ENCODE results near the gene THOC6. TPM values are rescaled to one million over a fixed set of nuclear protein-coding genes. Genes with fewer than 3 reads are reported as not detected.

Gene THOC6
- total RNA-seq, 1 donor from 2014 or later = 59.1 TPM

DNA sequence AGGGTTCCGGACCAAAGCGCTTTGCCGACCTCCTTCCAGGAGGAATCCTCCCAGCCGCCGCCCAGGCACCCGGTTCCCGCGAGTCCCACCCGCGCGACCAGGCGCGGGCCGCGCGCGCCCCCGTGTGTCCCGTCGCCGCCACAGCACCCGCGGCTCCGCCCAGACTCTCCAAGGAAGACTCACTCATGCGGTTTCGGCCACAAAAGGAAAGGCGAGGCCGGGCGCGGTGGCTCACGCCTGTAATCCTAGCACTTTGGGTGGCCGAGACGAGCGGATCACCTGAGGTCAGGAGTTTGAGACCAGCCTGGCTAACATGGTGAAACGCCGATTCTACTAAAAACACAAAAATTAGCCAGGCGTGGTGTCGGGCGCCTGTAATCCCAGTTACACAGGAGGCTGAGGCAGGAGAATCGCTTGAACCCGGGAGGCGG, 40.1 kb upstream of the THOC6 start:
- Mint-ChIP-seq H3K36me3 (ENCODE audit: low read depth) (peaks cover 3% of the 10 kb centered on the region), H3K27ac (no peak overlapping the region), H3K27me3 (ENCODE audit: low read depth) (no peaks in the 10 kb centered on the region), H3K4me1 (ENCODE audit: low read depth) (peaks cover 9% of the 10 kb centered on the region), H3K4me3 (ENCODE audit: low read depth) (peak overlapping the region; percentile 26), H3K9me3 (no peaks in the 10 kb centered on the region)
- intact Hi-C loops (cut with micrococcal nuclease) = loop anchor here (2.0 to 5.0 kb wide), 2 partner anchors 15 to 39 kb away; partner anchors contain the start of genes HCFC1R1, PAQR4, THOC6 and TNFRSF12A
- peak; percentile 60 for DNase-seq (ENCODE audit: low spot score)

DNA sequence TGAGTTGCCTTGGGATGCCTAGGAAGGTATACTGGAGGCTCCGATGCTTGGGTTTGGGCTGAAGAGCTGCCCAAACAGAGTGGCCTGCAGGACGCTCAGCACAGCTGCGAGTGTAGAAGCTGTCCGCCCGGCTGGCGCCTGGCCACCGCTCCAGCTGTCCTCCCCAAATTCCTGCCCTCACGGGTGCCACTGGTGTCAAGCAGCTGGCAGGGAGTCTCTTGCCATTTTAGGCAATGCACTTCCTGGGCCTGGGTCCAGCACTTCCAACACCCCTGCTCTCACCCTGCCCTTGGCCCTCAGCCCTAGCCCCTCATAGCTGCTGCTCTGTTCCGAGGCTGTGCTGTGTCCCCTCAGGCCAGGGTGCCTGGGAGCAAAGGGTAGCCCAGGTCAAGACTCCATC, 38.4 kb upstream of the THOC6 start:
- no peak overlapping the region for H3K4me3 Mint-ChIP-seq (ENCODE audit: low read depth)
- peaks cover 2% of the 10 kb centered on the region for H3K27me3 Mint-ChIP-seq (ENCODE audit: low read depth)
- H3K9me3 Mint-ChIP-seq = no peaks in the 10 kb centered on the region
- no peak overlapping the region for H3K27ac Mint-ChIP-seq
- no peaks in the 10 kb centered on the region for H3K36me3 Mint-ChIP-seq (ENCODE audit: low read depth)
- DNase-seq (ENCODE audit: low spot score) = no peak
- H3K4me1 Mint-ChIP-seq (ENCODE audit: low read depth) = peaks cover 9% of the 10 kb centered on the region
- intact Hi-C loops (cut with micrococcal nuclease) = no loop called here

DNA sequence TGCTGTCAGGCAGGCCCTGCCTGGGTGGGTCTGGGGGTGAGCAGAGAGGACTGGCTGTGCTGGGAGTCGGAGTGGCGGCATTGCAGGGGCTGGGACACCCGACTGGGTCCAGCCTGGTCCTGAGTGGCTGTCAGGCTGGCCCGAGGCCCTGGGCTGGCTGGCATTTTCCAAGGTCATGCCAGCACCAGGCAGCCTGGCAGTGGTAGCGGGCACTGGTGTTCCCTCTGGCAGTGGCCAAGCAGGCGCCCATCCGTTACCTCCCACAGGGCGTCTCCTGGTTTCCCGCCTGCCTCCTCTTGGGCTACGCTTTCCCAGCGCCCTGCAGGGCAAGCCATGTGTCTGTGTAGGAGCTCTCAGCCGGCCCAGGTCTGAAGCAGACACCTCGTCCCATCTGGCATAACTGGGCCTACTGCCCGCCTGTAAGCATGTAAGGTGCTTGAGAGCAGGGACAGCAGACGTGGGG, 37.9 kb upstream of the THOC6 start:
- Mint-ChIP-seq H3K36me3 (ENCODE audit: low read depth) (no peaks in the 10 kb centered on the region), H3K27me3 (ENCODE audit: low read depth) (peaks cover 2% of the 10 kb centered on the region), H3K4me3 (ENCODE audit: low read depth) (no peak overlapping the region), H3K4me1 (ENCODE audit: low read depth) (peaks cover 9% of the 10 kb centered on the region), H3K9me3 (no peaks in the 10 kb centered on the region), H3K27ac (no peak overlapping the region)
- no peak for DNase-seq (ENCODE audit: low spot score)
- intact Hi-C loops (cut with micrococcal nuclease) = no loop called here

DNA sequence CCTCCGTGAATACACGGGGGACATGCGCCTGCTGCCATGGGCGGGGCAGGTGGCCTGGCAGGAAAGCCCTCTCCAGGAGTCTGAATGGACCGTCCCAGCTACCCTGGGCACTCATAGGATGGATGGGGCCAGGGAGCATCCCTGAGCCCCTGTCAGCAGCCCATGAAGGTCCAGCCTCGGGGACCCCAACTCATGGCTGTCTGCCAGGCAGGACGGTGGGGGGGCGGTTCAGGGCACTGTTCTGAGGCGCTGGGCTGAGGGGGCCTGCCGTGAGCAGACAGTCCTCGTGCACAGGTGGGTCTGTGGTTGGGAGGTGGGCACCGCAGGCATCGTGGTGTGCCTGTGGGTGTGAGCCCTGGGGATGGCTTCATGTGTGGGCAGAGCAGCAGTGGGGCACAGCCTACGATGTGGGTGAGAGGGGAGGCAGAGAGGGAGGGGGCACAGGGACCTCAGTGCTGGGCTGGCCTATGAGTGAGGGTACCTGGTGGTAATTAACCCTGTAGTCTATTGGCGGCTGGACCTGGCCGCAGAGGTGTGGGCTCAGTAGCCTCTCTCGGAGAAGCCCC, 37.1 kb upstream of the THOC6 start:
- H3K9me3 Mint-ChIP-seq = no peaks in the 10 kb centered on the region
- peaks cover 2% of the 10 kb centered on the region for H3K27me3 Mint-ChIP-seq (ENCODE audit: low read depth)
- no peak for DNase-seq (ENCODE audit: low spot score)

DNA sequence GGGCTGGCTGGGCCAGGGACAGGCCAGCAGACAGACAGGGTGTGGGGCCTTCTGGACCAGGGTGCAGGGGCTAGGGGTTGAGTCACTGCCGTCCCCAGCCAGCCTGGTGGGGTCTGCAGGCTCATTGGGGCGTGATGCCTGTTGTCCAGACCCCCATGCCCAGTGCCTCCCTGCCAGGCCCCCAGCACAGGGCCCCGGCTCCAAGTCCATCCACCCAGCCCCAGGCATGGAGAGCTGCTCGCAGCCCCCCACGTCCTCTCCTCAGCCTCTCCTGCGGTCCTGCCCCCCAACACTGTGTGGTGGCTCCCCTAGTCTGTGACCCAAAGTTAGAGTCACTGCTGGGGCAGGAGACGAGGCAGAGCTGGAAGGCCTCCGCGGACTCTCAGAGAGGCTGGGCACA, 36.5 kb upstream of the THOC6 start:
- Mint-ChIP-seq H3K27me3 (ENCODE audit: low read depth) (peaks cover 2% of the 10 kb centered on the region), H3K36me3 (ENCODE audit: low read depth) (no peaks in the 10 kb centered on the region), H3K27ac (no peak overlapping the region), H3K9me3 (no peaks in the 10 kb centered on the region), H3K4me3 (ENCODE audit: low read depth) (no peak overlapping the region), H3K4me1 (ENCODE audit: low read depth) (peaks cover 1% of the 10 kb centered on the region)
- intact Hi-C loops (cut with micrococcal nuclease) = no loop called here
- no peak for DNase-seq (ENCODE audit: low spot score)

More for the DNA sequence above, 37.1 kb upstream of the THOC6 start:
- H3K4me1 Mint-ChIP-seq (ENCODE audit: low read depth) = peaks cover 5% of the 10 kb centered on the region
- no peak overlapping the region for H3K4me3 Mint-ChIP-seq (ENCODE audit: low read depth)
- intact Hi-C loops (cut with micrococcal nuclease) = no loop called here
- no peaks in the 10 kb centered on the region for H3K36me3 Mint-ChIP-seq (ENCODE audit: low read depth)
- H3K27ac Mint-ChIP-seq = no peak overlapping the region

DNA sequence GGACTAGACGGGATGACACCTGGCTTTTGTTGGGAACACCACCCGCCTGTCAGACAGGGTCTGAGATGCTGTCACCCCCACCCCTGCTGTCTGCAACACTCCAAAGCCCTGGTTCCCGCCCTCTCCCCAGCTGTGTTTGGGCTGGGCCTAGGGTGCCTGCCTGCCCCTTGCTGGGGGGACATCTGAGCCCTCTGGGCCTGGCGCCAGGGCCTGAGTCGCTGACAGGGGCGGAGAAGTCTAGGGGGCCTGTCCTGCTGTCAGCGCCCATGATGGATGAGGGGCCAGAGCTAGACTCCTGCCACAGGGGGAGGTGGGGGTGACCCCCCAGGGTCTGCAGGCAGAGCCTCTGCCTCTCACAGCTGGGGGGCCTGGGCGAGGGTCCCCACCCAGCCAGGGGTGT, 36.0 kb upstream of the THOC6 start:
- Mint-ChIP-seq H3K4me3 (ENCODE audit: low read depth) (no peak overlapping the region), H3K9me3 (no peaks in the 10 kb centered on the region), H3K36me3 (ENCODE audit: low read depth) (no peaks in the 10 kb centered on the region), H3K27me3 (ENCODE audit: low read depth) (peaks cover 2% of the 10 kb centered on the region), H3K27ac (no peak overlapping the region), H3K4me1 (ENCODE audit: low read depth) (no peaks in the 10 kb centered on the region)
- no peak for DNase-seq (ENCODE audit: low spot score)
- intact Hi-C loops (cut with micrococcal nuclease) = no loop called here

DNA sequence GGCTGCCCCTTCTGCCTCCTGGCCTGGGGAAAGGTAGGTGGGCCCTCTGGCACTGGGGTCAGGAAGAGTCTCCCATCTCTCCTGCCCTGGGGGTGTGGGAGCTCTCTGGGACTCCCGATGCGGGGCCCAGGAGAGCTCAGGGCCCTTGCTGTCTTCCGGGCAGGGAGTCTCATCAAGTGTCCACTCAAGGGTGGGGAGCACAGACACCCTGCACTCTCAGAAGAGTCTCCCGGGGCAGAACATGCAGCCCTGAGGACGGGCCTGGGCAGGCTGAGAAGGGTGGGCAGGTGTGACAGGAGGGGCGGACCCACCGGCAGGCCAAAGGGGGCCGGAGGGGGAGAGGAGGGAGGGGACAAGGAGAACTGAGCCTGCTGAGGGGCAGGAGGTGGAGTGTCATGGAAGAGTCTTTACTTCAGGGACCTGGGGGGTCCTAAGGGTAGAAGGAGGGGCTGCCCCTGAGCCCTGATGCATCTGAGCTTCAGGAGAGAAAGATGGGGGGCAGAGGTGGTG, 35.2 kb upstream of the THOC6 start:
- no peak for DNase-seq (ENCODE audit: low spot score)
- Mint-ChIP-seq H3K4me3 (ENCODE audit: low read depth) (no peak overlapping the region), H3K36me3 (ENCODE audit: low read depth) (no peaks in the 10 kb centered on the region), H3K4me1 (ENCODE audit: low read depth) (no peaks in the 10 kb centered on the region), H3K27me3 (ENCODE audit: low read depth) (peaks cover 2% of the 10 kb centered on the region), H3K27ac (no peak overlapping the region), H3K9me3 (no peaks in the 10 kb centered on the region)
- intact Hi-C loops (cut with micrococcal nuclease) = no loop called here

DNA sequence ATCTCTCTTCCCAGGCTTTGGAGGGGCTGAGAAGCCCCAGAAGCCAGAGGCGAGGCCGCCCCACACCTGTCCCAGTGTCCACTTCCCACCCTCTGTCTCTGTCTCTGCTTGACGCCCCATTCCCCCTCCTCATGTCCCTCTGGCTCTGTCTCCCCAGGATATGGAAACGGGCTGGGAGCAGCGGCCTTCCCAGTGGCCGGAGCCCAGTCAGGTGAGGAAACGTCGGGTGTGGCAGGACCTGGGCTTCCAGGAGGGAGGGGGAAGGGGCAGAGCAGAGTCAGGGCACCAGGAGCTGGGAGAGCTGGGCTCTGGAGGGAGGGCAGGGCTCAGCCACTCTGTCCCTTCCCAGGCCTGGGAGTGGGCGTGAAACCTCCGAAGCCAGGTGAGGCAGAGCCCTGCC, 32.9 kb upstream of the THOC6 start:
- Mint-ChIP-seq H3K4me3 (ENCODE audit: low read depth) (no peak overlapping the region), H3K9me3 (no peaks in the 10 kb centered on the region), H3K4me1 (ENCODE audit: low read depth) (no peaks in the 10 kb centered on the region), H3K27ac (no peak overlapping the region), H3K27me3 (ENCODE audit: low read depth) (peaks cover 2% of the 10 kb centered on the region), H3K36me3 (ENCODE audit: low read depth) (no peaks in the 10 kb centered on the region)
- intact Hi-C loops (cut with micrococcal nuclease) = no loop called here
- DNase-seq (ENCODE audit: low spot score) = no peak

DNA sequence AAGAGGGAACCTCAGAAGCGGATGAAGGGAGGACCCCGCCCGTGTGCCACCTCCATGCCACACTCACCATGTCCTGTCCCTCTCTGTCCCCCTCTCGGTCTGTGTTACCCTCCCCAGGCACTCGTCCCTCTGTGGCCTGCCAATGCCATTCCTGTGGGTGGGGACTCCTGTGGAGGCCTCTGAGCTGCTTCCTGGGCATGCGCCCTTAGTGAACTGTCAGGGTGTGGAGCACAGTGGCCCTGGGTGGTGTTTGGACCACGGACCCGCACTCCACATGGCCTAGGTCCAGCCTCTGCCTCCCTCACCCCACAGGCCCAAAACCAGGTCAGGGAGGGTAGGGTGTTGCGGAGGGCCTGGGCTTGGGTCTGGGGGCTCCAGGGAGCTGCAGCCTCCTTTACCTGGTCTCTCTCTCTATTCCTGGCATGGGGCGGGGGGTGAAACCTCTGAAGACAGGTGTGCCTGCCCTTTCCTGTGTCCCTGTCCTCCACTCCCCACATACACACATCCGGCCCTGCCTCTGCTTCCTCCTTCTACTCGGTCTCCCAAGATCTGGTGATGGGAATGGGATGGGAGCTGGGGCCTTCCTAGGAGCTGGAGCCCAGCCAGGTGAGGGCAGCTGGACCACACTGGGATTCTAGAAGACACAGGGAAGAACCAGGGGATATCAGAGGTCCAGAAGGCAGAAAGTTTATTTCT, 32.1 kb upstream of the THOC6 start:
- DNase-seq (ENCODE audit: low spot score) = no peak
- H3K4me1 Mint-ChIP-seq (ENCODE audit: low read depth) = no peaks in the 10 kb centered on the region
- intact Hi-C loops (cut with micrococcal nuclease) = no loop called here
- peaks cover 2% of the 10 kb centered on the region for H3K27me3 Mint-ChIP-seq (ENCODE audit: low read depth)
- no peak overlapping the region for H3K27ac Mint-ChIP-seq
- no peaks in the 10 kb centered on the region for H3K9me3 Mint-ChIP-seq
- H3K4me3 Mint-ChIP-seq (ENCODE audit: low read depth) = no peak overlapping the region
- no peaks in the 10 kb centered on the region for H3K36me3 Mint-ChIP-seq (ENCODE audit: low read depth)

DNA sequence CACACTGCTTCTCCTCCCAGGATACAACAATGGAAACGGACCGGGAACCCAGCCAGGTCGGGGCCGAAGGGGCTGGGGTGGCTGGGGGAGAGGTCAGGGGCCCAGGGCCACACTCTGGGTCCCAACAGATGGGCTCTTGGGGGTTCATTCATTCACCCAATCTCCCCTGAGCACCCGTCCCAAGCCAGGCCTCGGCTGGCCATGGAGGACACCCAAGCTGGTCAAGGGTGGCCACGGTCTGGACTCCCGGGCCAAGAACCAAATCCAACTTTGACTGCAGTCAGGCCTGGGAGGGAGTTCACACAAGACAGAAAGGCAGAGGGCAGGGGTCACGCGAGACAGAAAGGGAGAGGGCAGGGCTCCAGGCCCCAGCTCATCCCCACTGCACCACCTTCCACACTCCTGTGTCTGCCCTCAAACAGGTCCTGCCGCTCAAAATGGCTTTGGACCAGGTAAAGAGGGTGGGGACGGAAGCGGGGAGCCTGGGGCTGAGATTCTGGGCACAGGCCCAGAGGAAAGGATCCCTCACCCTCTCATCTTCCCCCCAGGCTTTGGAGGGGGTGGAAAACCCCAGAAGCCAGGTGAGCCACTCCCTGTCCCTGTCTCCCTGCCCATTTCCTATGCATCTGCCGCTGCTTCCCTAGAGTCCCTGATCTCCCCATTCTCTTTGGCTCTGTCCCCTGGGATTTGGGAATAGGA, 31.3 kb upstream of the THOC6 start:
- no peaks in the 10 kb centered on the region for H3K36me3 Mint-ChIP-seq (ENCODE audit: low read depth)
- no peaks in the 10 kb centered on the region for H3K9me3 Mint-ChIP-seq
- no peaks in the 10 kb centered on the region for H3K4me1 Mint-ChIP-seq (ENCODE audit: low read depth)

DNA sequence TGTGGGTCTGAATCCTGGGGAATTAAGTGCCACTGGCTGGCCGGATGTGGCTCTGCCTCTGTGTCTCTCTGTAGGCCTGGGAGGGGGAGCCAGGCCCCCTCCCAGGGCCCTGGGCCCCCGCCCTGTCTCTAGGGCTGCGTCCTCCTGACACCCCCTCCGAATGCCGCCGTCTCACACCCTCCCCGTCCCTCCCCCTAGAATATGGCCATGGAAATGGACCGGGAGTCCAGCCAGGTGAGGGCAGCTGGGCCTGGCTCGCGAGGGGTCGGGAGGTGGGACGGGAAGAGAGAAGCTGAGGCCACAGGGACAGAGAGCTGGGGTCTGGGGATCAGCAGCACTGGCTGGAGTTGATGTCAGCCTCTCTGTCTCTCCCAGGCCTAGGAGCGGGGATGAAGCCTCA, 27.5 kb upstream of the THOC6 start:
- Mint-ChIP-seq H3K9me3 (no peaks in the 10 kb centered on the region), H3K27me3 (ENCODE audit: low read depth) (no peaks in the 10 kb centered on the region), H3K4me1 (ENCODE audit: low read depth) (no peaks in the 10 kb centered on the region), H3K36me3 (ENCODE audit: low read depth) (no peaks in the 10 kb centered on the region), H3K27ac (no peak overlapping the region), H3K4me3 (ENCODE audit: low read depth) (no peak overlapping the region)
- intact Hi-C loops (cut with micrococcal nuclease) = no loop called here
- DNase-seq (ENCODE audit: low spot score) = no peak

More for the DNA sequence above, 31.3 kb upstream of the THOC6 start:
- Mint-ChIP-seq H3K27ac (no peak overlapping the region), H3K27me3 (ENCODE audit: low read depth) (peaks cover 2% of the 10 kb centered on the region), H3K4me3 (ENCODE audit: low read depth) (no peak overlapping the region)
- no peak for DNase-seq (ENCODE audit: low spot score)
- intact Hi-C loops (cut with micrococcal nuclease) = no loop called here

DNA sequence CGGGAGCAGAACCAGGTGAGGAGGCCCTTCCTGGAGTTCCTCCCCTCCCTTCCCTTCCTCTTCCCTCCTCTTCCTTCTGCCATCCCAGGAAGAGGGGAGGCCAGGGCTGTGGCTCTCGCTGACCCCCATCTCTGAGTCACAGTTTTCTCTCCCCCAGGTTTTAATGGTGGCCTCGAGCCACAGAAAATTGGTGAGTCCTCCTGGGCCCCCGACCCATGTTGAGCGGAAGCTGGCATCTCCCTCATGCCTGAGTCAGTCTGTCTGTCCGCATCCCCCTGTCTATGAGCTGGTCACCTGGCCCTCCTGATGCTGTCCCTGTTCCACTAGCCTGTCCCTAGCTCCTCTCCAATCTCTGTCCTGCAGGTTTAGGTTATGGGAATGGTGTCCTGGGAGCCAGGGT, 23.9 kb upstream of the THOC6 start:
- intact Hi-C loops (cut with micrococcal nuclease) = no loop called here
- no peak overlapping the region for H3K4me3 Mint-ChIP-seq (ENCODE audit: low read depth)
- DNase-seq (ENCODE audit: low spot score) = no peak
- peaks cover 2% of the 10 kb centered on the region for H3K4me1 Mint-ChIP-seq (ENCODE audit: low read depth)
- H3K9me3 Mint-ChIP-seq = no peaks in the 10 kb centered on the region
- no peak overlapping the region for H3K27ac Mint-ChIP-seq
- H3K27me3 Mint-ChIP-seq (ENCODE audit: low read depth) = peaks cover 2% of the 10 kb centered on the region
- H3K36me3 Mint-ChIP-seq (ENCODE audit: low read depth) = no peaks in the 10 kb centered on the region

DNA sequence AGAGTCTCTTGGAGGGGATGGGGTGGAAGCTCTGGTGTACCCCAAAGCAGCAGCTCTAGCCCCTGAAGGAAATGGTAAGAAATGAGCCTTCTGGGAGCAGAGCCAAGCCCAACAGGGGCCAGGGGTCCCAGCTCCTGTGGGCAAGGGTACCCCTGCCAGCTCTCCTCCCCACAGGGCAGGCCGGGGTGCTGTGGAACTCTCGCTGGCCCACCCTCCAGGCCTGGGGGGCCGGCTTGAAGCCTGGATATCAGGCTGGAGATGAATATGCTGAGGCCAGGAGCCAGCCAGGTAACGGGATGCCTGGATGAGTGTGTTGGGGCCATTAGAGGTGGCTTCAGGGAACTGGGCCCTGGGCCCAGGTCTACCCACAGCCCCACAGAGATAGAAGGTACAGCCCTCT, 23.3 kb upstream of the THOC6 start:
- Mint-ChIP-seq H3K27ac (no peak overlapping the region), H3K9me3 (no peaks in the 10 kb centered on the region), H3K4me1 (ENCODE audit: low read depth) (peaks cover 3% of the 10 kb centered on the region), H3K4me3 (ENCODE audit: low read depth) (no peak overlapping the region), H3K36me3 (ENCODE audit: low read depth) (no peaks in the 10 kb centered on the region), H3K27me3 (ENCODE audit: low read depth) (peaks cover 2% of the 10 kb centered on the region)
- no peak for DNase-seq (ENCODE audit: low spot score)
- intact Hi-C loops (cut with micrococcal nuclease) = no loop called here
